ENCODE measurements around the gene RASGRF2. TPM values are rescaled to one million over a fixed set of nuclear protein-coding genes. Genes with fewer than 3 reads are reported as not detected.
A peak's percentile ranks its signal among the peaks of the same experiment; 100 is the strongest.

The RASGRF2 gene
- total RNA-seq, 2 experiments from 2014 or later, result 18.8 to 19.3 TPM

- Mint-ChIP-seq H3K36me3 (peaks cover 2% of the 10 kb centered on the region), H3K4me3 (peak overlapping the region; percentile 75), H3K27ac (peak overlapping the region; percentile 84), H3K4me1 (peaks cover 10% of the 10 kb centered on the region), H3K9me3 (no peaks in the 10 kb centered on the region), H3K27me3 (peaks cover 3% of the 10 kb centered on the region)
- POLR2A ChIA-PET, result no interaction called here
- ATAC-seq (ENCODE audit: low read depth) (peak; percentile 98), DNase-seq (peak; percentile 91)
Measured at GRCh38 chr5:81194633-81195334, 234.6 kb downstream of the RASGRF2 start.

DNA sequence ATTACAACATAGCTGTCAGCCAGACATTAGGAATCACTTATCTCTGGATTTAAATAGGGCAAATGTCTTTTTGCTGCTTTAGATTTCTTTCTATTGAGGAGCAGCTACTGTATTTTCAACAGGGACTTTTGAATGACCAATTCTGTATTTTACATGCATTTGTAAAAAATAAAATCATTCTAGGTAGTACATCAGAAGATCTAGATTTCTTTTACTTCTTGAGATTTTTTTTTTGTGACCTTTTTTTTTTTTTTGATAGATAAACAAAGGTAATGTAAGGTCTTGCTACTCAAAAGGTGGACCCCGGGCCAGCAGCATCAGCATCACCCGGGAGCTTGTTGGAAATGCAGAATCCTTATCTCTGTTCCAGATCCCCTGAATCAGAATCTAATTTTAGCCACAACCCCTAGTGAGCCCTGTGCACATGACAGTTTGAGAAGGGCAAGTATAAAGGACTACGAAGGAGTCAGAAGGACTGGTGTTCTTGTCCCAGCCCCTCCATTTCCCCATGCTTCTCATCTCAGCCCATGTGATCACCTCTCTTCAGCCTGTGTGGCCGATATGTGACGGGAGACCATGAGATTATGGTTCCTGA is 235.3 kb downstream of the RASGRF2 start:
- Mint-ChIP-seq H3K4me3 (peak overlapping the region; percentile 75), H3K27ac (no peak overlapping the region), H3K4me1 (peaks cover 10% of the 10 kb centered on the region), H3K36me3 (peaks cover 2% of the 10 kb centered on the region), H3K27me3 (peaks cover 3% of the 10 kb centered on the region), H3K9me3 (no peaks in the 10 kb centered on the region)
- POLR2A ChIA-PET, result no interaction called here
- no peak for DNase-seq
- no peak for ATAC-seq (ENCODE audit: low read depth)

DNA sequence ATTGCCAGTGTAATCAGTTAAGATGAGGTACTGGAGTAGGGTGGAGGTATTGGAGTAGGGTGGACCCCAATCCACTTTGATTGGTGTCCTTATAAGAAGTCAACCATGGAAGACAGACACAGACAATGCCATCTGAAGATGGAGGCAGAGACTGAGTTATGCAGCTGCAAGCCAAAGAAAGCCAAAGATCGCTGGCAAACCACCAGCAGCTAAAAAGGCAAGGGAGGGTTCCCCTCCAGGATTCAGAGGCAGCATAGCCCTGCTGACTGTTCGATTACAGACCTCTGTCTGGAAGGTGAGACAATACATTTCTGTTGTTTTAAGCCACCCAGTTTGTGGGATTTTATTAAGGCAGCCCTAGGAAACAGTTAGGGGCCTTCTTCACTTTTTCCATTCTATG is 242.5 kb downstream of the RASGRF2 start:
- H3K4me1 Mint-ChIP-seq, result no peaks in the 10 kb centered on the region
- no peaks in the 10 kb centered on the region for H3K9me3 Mint-ChIP-seq
- H3K36me3 Mint-ChIP-seq, result no peaks in the 10 kb centered on the region
- H3K27ac Mint-ChIP-seq, result no peak overlapping the region
- no peaks in the 10 kb centered on the region for H3K27me3 Mint-ChIP-seq
- POLR2A ChIA-PET, result no interaction called here
- no peak for DNase-seq
- no peak overlapping the region for H3K4me3 Mint-ChIP-seq
- ATAC-seq (ENCODE audit: low read depth), result no peak

DNA sequence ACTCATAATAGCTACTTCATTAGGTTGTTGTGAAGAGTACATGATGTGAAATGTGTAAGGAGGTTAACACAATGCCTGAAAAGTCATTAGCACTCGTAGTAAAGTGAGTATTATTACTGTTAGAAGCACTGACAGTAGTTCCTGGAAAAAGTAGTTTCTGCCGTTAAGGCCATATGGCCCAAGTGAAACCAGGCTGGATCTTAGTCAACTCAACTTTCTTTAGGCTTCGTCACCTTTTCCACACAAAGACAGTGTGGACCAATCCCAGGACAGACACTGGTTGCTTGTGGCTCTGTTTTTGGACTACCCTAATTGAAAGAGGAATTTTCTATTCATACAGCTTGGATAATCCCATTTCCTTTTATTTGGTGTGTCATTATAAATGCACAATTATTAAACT is 243.6 kb downstream of the RASGRF2 start:
- Mint-ChIP-seq H3K27me3 (no peaks in the 10 kb centered on the region), H3K27ac (no peak overlapping the region), H3K9me3 (no peaks in the 10 kb centered on the region), H3K36me3 (no peaks in the 10 kb centered on the region), H3K4me1 (no peaks in the 10 kb centered on the region), H3K4me3 (no peak overlapping the region)
- DNase-seq, result no peak
- POLR2A ChIA-PET, result no interaction called here
- no peak for ATAC-seq (ENCODE audit: low read depth)

DNA sequence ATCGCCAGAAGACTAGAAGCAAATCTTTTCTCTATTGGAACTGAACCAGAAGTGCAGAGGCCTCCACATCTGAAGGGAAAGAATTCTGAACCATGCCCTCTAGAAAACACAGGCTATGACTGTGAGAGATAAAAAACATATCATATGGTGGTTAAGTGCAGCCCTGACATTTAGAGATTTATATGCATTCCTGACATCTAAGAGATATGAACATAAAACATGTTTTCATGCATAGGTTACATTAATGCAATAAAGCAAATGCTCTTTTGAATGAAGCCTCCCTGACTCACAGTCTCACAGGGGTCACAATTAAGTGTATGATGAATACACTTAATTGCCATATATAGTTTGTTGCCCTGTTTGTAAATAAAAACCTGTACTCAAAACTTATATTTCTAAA is 244.0 kb downstream of the RASGRF2 start:
- POLR2A ChIA-PET, result no interaction called here
- H3K9me3 Mint-ChIP-seq, result no peaks in the 10 kb centered on the region
- ATAC-seq (ENCODE audit: low read depth) (no peak), DNase-seq (no peak)
- no peaks in the 10 kb centered on the region for H3K27me3 Mint-ChIP-seq
- no peaks in the 10 kb centered on the region for H3K36me3 Mint-ChIP-seq
- H3K4me3 Mint-ChIP-seq, result no peak overlapping the region
- H3K27ac Mint-ChIP-seq, result no peak overlapping the region
- no peaks in the 10 kb centered on the region for H3K4me1 Mint-ChIP-seq

DNA sequence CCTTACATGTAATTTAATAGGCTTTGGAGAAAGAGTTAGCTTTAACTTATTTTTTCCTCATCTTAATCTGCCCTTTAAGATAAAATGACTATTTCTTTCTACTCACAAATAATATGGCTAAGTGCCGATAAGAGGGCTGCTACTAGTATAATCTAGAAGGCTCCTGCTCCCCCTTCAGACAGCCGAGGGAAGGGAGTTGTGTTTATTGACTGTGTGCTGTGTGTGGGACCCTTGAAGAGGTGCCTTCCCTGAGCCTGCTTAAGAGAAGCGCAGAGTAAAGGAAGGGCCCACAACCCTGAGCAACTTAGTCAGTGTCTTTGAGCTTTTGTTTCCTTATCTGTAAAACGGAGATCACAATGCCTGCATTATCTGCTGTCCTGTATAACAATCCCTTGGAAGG is 244.9 kb downstream of the RASGRF2 start:
- Mint-ChIP-seq H3K4me3 (no peak overlapping the region), H3K27me3 (no peaks in the 10 kb centered on the region), H3K36me3 (no peaks in the 10 kb centered on the region), H3K4me1 (no peaks in the 10 kb centered on the region), H3K27ac (no peak overlapping the region), H3K9me3 (no peaks in the 10 kb centered on the region)
- ATAC-seq (ENCODE audit: low read depth), result no peak
- DNase-seq, result no peak
- POLR2A ChIA-PET, result no interaction called here

DNA sequence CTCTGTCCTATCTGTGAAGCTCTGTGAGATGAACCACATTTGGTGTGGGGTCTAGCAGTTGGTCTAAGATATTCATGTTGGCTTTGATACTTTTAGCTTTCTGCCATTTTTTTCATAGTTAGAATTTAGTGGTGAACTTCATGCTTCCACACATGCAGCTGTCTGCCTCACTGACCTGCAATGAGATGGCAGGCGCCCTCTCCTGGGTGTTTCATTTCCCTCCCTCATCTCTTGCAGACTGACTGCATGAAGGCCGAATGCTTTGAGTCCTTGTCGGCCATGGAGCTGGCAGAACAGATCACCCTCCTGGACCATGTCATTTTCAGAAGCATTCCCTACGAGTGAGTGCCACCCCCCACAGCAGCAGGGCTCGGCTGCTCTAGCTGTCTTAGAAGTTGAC is 246.8 kb downstream of the RASGRF2 start:
- H3K27ac Mint-ChIP-seq, result no peak overlapping the region
- no peaks in the 10 kb centered on the region for H3K9me3 Mint-ChIP-seq
- POLR2A ChIA-PET, result no interaction called here
- H3K4me1 Mint-ChIP-seq, result no peaks in the 10 kb centered on the region
- H3K4me3 Mint-ChIP-seq, result no peak overlapping the region
- no peaks in the 10 kb centered on the region for H3K36me3 Mint-ChIP-seq
- H3K27me3 Mint-ChIP-seq, result no peaks in the 10 kb centered on the region
- DNase-seq (no peak), ATAC-seq (ENCODE audit: low read depth) (no peak)

DNA sequence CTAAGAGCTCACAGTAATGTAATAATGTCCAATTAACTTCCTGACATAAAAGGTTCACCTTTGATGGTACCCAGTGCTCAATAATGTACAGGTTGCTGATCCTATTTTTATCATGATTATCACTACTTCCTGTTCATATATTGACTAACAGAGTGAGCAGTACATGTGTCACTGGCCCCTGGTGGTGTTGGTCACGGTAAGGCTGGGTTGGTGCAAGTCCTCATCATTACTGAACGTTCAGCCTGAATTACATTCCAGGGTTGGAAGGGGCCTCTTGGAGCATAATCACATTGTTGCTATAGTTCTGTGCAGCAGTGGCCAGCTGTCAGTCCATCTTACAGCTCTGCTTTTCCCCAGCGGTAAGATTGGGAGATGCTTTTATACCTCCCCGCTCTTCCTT is 248.7 kb downstream of the RASGRF2 start:
- no peak overlapping the region for H3K4me3 Mint-ChIP-seq
- POLR2A ChIA-PET, result no interaction called here
- DNase-seq, result no peak
- H3K36me3 Mint-ChIP-seq, result no peaks in the 10 kb centered on the region
- no peaks in the 10 kb centered on the region for H3K9me3 Mint-ChIP-seq
- no peak for ATAC-seq (ENCODE audit: low read depth)
- no peaks in the 10 kb centered on the region for H3K27me3 Mint-ChIP-seq
- no peak overlapping the region for H3K27ac Mint-ChIP-seq
- H3K4me1 Mint-ChIP-seq, result no peaks in the 10 kb centered on the region

DNA sequence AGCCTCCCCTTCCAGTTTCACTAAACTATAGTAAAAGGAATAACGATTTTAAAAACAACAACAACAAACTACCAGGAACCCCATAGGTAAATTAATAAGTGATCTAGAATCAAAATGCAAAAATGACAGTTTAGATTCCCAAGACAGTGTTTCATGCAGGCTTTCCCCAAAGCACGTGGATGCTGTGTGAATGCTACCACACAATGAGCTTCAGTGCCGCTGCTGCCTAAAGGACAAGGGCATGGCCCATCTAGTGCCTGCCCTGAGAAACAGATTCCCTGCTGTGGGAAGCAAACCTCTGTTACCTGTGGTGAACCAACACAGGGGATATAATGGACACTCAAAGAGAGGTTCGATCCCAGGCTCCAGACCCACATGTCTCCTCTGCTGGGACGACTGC is 249.2 kb downstream of the RASGRF2 start:
- Mint-ChIP-seq H3K4me1 (no peaks in the 10 kb centered on the region), H3K9me3 (no peaks in the 10 kb centered on the region), H3K27ac (no peak overlapping the region), H3K4me3 (no peak overlapping the region), H3K36me3 (no peaks in the 10 kb centered on the region), H3K27me3 (no peaks in the 10 kb centered on the region)
- ATAC-seq (ENCODE audit: low read depth), result no peak
- POLR2A ChIA-PET, result no interaction called here
- no peak for DNase-seq

DNA sequence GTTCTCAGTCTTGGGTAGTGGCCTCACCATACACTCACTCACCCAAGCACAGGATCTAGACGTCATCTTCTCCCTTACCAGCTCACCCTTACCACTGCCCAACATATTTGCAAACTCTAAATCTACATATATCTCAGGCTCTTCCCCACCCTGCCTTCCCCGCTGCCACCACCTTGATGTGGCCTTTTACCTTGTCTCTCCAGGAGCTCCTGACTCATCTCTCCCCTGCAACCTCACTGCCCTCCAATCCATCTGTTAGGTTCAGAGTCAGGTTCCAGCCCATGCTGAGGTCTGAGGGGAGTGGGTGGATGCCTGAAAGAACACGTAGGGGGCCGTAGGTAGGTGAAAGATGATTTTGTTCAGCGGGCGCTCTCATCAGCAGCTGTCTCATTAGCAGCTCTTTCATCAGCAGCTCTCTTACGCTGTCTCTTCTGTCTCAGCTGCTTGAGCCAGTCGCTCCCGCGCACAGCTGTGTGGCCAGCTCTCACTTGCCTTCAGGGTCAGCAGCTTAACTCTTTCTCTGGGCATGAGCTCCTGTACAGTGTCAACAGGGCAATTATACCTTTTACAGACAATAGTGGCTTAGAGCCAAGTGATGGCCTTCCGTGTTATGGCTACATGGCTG is 249.8 kb downstream of the RASGRF2 start:
- ATAC-seq (ENCODE audit: low read depth) (peak; percentile 14), DNase-seq (no peak)
- H3K4me1 Mint-ChIP-seq, result no peaks in the 10 kb centered on the region
- no peak overlapping the region for H3K4me3 Mint-ChIP-seq
- no peaks in the 10 kb centered on the region for H3K36me3 Mint-ChIP-seq
- H3K27me3 Mint-ChIP-seq, result no peaks in the 10 kb centered on the region
- no peaks in the 10 kb centered on the region for H3K9me3 Mint-ChIP-seq
- POLR2A ChIA-PET, result no interaction called here
- no peak overlapping the region for H3K27ac Mint-ChIP-seq

DNA sequence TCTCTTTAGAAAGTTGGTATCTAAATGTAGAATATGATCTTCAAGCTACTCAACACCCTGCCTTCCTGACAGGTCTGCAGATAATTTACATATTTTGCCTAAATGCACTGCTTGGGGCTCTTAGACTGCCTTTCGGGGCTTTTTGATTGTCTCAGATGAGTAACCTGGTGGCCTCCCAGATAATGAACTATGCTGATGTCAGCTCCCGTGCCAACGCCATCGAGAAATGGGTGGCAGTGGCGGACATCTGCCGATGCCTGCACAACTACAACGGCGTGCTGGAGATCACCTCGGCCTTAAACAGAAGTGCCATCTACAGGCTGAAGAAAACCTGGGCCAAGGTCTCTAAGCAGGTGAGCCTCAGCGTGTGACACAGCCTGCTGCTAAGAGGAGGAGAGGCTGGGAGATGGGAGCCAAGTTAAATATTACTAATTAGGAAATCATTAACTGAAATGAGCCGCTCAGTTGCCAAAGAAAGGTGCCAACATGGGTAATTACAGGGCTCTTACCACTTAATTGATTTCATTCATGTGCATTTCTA is 252.1 kb downstream of the RASGRF2 start:
- Mint-ChIP-seq H3K9me3 (no peaks in the 10 kb centered on the region), H3K27me3 (no peaks in the 10 kb centered on the region), H3K4me1 (no peaks in the 10 kb centered on the region), H3K27ac (no peak overlapping the region), H3K4me3 (no peak overlapping the region), H3K36me3 (no peaks in the 10 kb centered on the region)
- POLR2A ChIA-PET, result no interaction called here
- DNase-seq (no peak), ATAC-seq (ENCODE audit: low read depth) (no peak)

- no peaks in the 10 kb centered on the region for H3K4me1 Mint-ChIP-seq
- no peak for DNase-seq
- H3K27ac Mint-ChIP-seq, result no peak overlapping the region
- H3K27me3 Mint-ChIP-seq, result no peaks in the 10 kb centered on the region
- no peak for ATAC-seq (ENCODE audit: low read depth)
- peaks cover 2% of the 10 kb centered on the region for H3K36me3 Mint-ChIP-seq
- no peak overlapping the region for H3K4me3 Mint-ChIP-seq
- POLR2A ChIA-PET, result no interaction called here
- no peaks in the 10 kb centered on the region for H3K9me3 Mint-ChIP-seq
Measured at GRCh38 chr5:81213070-81213469, 252.9 kb downstream of the RASGRF2 start.

DNA sequence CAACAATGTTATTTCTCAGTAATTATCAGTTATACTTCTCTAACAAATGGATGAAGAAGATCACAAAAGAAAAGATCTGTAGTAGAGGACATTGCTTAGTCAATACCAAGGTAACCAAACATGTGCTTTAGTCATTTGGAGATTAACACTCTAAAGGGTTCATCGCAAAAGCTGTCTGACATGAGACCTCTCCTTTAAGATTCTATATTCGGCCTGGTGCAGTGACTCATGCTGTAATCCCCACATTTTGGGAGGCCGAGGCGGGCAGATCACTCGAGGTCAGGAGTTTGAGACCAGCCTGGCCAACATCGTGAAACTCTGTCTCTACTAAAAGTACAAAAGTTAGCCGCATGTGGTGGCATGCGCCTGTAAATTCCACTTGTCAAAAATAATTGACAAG is 254.7 kb downstream of the RASGRF2 start:
- no peaks in the 10 kb centered on the region for H3K9me3 Mint-ChIP-seq
- H3K36me3 Mint-ChIP-seq, result peaks cover 3% of the 10 kb centered on the region
- H3K27ac Mint-ChIP-seq, result no peak overlapping the region
- POLR2A ChIA-PET, result no interaction called here
- H3K27me3 Mint-ChIP-seq, result no peaks in the 10 kb centered on the region
- no peak for ATAC-seq (ENCODE audit: low read depth)
- no peak for DNase-seq
- H3K4me3 Mint-ChIP-seq, result no peak overlapping the region
- H3K4me1 Mint-ChIP-seq, result no peaks in the 10 kb centered on the region

GRCh38 chr5:81216152-81216551 is 256.0 kb downstream of the RASGRF2 start:
- H3K36me3 Mint-ChIP-seq, result peaks cover 5% of the 10 kb centered on the region
- POLR2A ChIA-PET, result no interaction called here
- no peak for ATAC-seq (ENCODE audit: low read depth)
- H3K4me1 Mint-ChIP-seq, result no peaks in the 10 kb centered on the region
- H3K9me3 Mint-ChIP-seq, result no peaks in the 10 kb centered on the region
- H3K27me3 Mint-ChIP-seq, result no peaks in the 10 kb centered on the region
- DNase-seq, result no peak
- H3K4me3 Mint-ChIP-seq, result no peak overlapping the region
- H3K27ac Mint-ChIP-seq, result no peak overlapping the region

Measured in activated naive CD8-positive, alpha-beta T cell treated with anti-CD3 and anti-CD28 coated beads, Interleukin-2, amount 10 ng/mL, durations not matched to agents 7 days and 5 days (primary cell).